H1 (cell line): ENCODE data around the gene KIF26A. TPM values are rescaled to one million over a fixed set of nuclear protein-coding genes. Genes with fewer than 3 reads are reported as not detected.
A peak's percentile ranks its signal among the peaks of the same experiment; 100 is the strongest.

ENCODE experiments used
- CTCF ChIA-PET: fragments of 300-600 bp; sonication (Branson Sonifier 250); formaldehyde crosslinking; loops from one replicate; lab custom pipeline; 2021; ENCODE audit not compliant: partially characterized antibody; lab: Charles Lee
- POLR2A ChIA-PET: fragments of 300-600 bp; sonication (Branson Sonifier 250); formaldehyde crosslinking; loops from one replicate; lab custom pipeline; 2021; ENCODE audit warnings: inconsistent platforms; ENCODE audit not compliant: partially characterized antibody; lab: Charles Lee
- DNase-seq, 2 experiments: peaks; one replicate each; pipeline versions ENCODE4 v3.0.0 to v3.0.0-alpha.2; 2010 to 2022; ENCODE audit warnings: low spot score in 2 of 2, low read depth in 1 of 2, mixed read lengths in 1 of 2
- FAIRE-seq: peaks from 2 replicates; lab custom pipeline; 2011; peaks lifted over from hg19 to GRCh38; lab: Jason Lieb, UNC
- H2AFZ ChIP-seq: 2 replicates; pipeline ENCODE4 v1.8.1; 2012; ENCODE audit warnings: low read length, inconsistent platforms
- H2AK5ac ChIP-seq: 2 replicates; pipeline ENCODE4 v1.6.1; 2013; ENCODE audit warnings: low read depth, low read length
- H2BK120ac ChIP-seq: replicated peaks from 2 replicates; pipeline ENCODE3; 2013; ENCODE audit warnings: low read depth, low read length, inconsistent platforms
- H2BK12ac ChIP-seq: 2 replicates; pipeline ENCODE4 v1.6.1; 2013; ENCODE audit warnings: low read depth, low read length
- H2BK15ac ChIP-seq: 2 replicates; pipeline ENCODE4 v1.6.1; 2013; ENCODE audit warnings: low read length
- H2BK20ac ChIP-seq: 2 replicates; pipeline ENCODE4 v1.6.1; 2013; ENCODE audit warnings: low read length
- H2BK5ac ChIP-seq: 2 replicates; pipeline ENCODE4 v1.6.1; 2013; ENCODE audit warnings: low read depth, low read length
- H3K14ac ChIP-seq: 2 replicates; pipeline ENCODE4 v1.6.1; 2013; ENCODE audit warnings: inconsistent platforms; ENCODE audit not compliant: insufficient read length
- H3K18ac ChIP-seq: 2 replicates; pipeline ENCODE4 v1.6.1; 2013; ENCODE audit warnings: low read length; ENCODE audit errors: extremely low read depth
- H3K23ac ChIP-seq: 2 replicates; pipeline ENCODE4 v1.6.1; 2013; ENCODE audit warnings: inconsistent platforms; ENCODE audit not compliant: insufficient read length
- H3K23me2 ChIP-seq: 2 replicates; pipeline ENCODE4 v1.6.1; 2013; ENCODE audit warnings: low read depth, low read length
- H3K27ac ChIP-seq: 2 replicates; pipeline ENCODE4 v1.6.1; 2011; ENCODE audit warnings: low read depth, low read length, inconsistent platforms
- H3K27me3 ChIP-seq, 4 experiments: replicated peaks in 1 of 4; 1 replicate in 1 of 4; 2 replicates in 3 of 4; pipeline versions ENCODE4 v1.6.1 to v1.8.1; 2011 to 2013; ENCODE audit warnings: low read length in 3 of 4, mild to moderate bottlenecking in 3 of 4, inconsistent platforms in 2 of 4, mixed read lengths in 2 of 4, moderate library complexity in 1 of 4; ENCODE audit not compliant: control insufficient read depth in 3 of 4, insufficient read depth in 3 of 4; ENCODE audit errors: extremely low read depth in 1 of 4
- H3K36me3 ChIP-seq, 4 experiments: 2 replicates each; pipeline versions ENCODE4 v1.6.1 to v1.8.1; 2011 to 2013; ENCODE audit warnings: mild to moderate bottlenecking in 4 of 4, low read length in 3 of 4, moderate library complexity in 2 of 4, control low read depth in 1 of 4, inconsistent platforms in 1 of 4; ENCODE audit not compliant: insufficient read depth in 4 of 4, control insufficient read depth in 2 of 4
- H3K4ac ChIP-seq: replicated peaks from 2 replicates; pipeline ENCODE3; 2013; ENCODE audit warnings: low read length, low read depth, mixed read lengths, inconsistent platforms; ENCODE audit not compliant: insufficient read length
- H3K4me1 ChIP-seq, 4 experiments: replicated peaks in 1 of 4; 1 replicate in 1 of 4; 2 replicates in 3 of 4; pipeline versions ENCODE4 v1.6.1 to v1.8.1; 2011 to 2013; ENCODE audit warnings: low read length in 3 of 4, inconsistent platforms in 2 of 4, mixed read lengths in 1 of 4; ENCODE audit not compliant: insufficient read depth in 4 of 4, control insufficient read depth in 3 of 4
- H3K4me2 ChIP-seq, 2 experiments: 2 replicates each; pipeline versions ENCODE4 v1.6.1 to v1.8.1; 2011 to 2013; ENCODE audit warnings: low read depth in 2 of 2, low read length in 2 of 2, control low read depth in 1 of 2, inconsistent platforms in 1 of 2, mild to moderate bottlenecking in 1 of 2; ENCODE audit not compliant: insufficient read depth in 1 of 2
- H3K4me3 ChIP-seq, 4 experiments: fragments of 200-600, 300-600 bp in 1 of 4; sonication (generic), shearing (Covaris generic), sonication (Bioruptor Twin) in 1 of 4; 2 replicates each; pipeline versions ENCODE4 v1.5.1 to v1.8.1; 2011 to 2016; ENCODE audit warnings: low read length in 4 of 4, low read depth in 3 of 4, control low read depth in 2 of 4, inconsistent platforms in 2 of 4, mild to moderate bottlenecking in 2 of 4, mixed read lengths in 1 of 4, moderate library complexity in 1 of 4; ENCODE audit not compliant: insufficient read depth in 2 of 4; ENCODE audit errors: extremely low read depth in 1 of 4
- H3K56ac ChIP-seq: replicated peaks from 2 replicates; pipeline ENCODE3; 2013; ENCODE audit warnings: low read depth, mild to moderate bottlenecking, mixed read lengths, low read length, inconsistent platforms; ENCODE audit not compliant: insufficient read length
- H3K79me1 ChIP-seq: 2 replicates; pipeline ENCODE4 v1.6.1; 2013; ENCODE audit warnings: low read depth, low read length, control low read depth
- H3K79me2 ChIP-seq, 2 experiments: 2 replicates each; pipeline versions ENCODE4 v1.6.1 to v1.8.1; 2012 to 2013; ENCODE audit warnings: low read length in 2 of 2, mild to moderate bottlenecking in 2 of 2, inconsistent platforms in 1 of 2; ENCODE audit not compliant: insufficient read depth in 2 of 2, control insufficient read depth in 1 of 2
- H3K9ac ChIP-seq, 4 experiments: replicated peaks in 1 of 4; 1 replicate in 1 of 4; 2 replicates in 3 of 4; pipeline versions ENCODE4 v1.6.1 to v1.8.1; 2011 to 2013; ENCODE audit warnings: low read depth in 3 of 4, low read length in 3 of 4, control low read depth in 2 of 4, mild to moderate bottlenecking in 2 of 4, moderate library complexity in 2 of 4, inconsistent platforms in 1 of 4; ENCODE audit errors: extremely low read depth in 1 of 4
- H3K9me3 ChIP-seq, 2 experiments: 2 replicates each; pipeline versions ENCODE4 v1.6.1 to v1.8.1; 2012 to 2013; ENCODE audit warnings: mild to moderate bottlenecking in 2 of 2, moderate library complexity in 2 of 2, control low read depth in 1 of 2, inconsistent platforms in 1 of 2, low read depth in 1 of 2, low read length in 1 of 2, mixed read lengths in 1 of 2; ENCODE audit not compliant: insufficient read depth in 2 of 2
- H4K20me1 ChIP-seq, 2 experiments: replicated peaks in 1 of 2; 2 replicates each; pipeline versions ENCODE3 to v1.8.1; 2011 to 2013; ENCODE audit warnings: inconsistent platforms in 2 of 2, low read length in 2 of 2, mild to moderate bottlenecking in 1 of 2; ENCODE audit not compliant: insufficient read depth in 2 of 2, control insufficient read depth in 1 of 2
- H4K5ac ChIP-seq: 2 replicates; pipeline ENCODE4 v1.6.1; 2013; ENCODE audit warnings: low read length, low read depth, mixed read lengths, inconsistent platforms; ENCODE audit not compliant: insufficient read length
- H4K8ac ChIP-seq: 2 replicates; pipeline ENCODE4 v1.8.0; 2013; ENCODE audit warnings: mild to moderate bottlenecking, moderate library complexity, low read length, inconsistent platforms; ENCODE audit not compliant: insufficient read depth; ENCODE audit errors: extremely low read depth
- H4K91ac ChIP-seq: replicated peaks from 2 replicates; pipeline ENCODE3; 2013; ENCODE audit warnings: low read length, mixed read lengths, inconsistent platforms; ENCODE audit not compliant: insufficient read length
- E2F6 ChIP-seq: IDR thresholded peaks from 2 replicates; pipeline ENCODE4 v1.6.1; 2012; ENCODE audit warnings: inconsistent platforms
- EZH2 ChIP-seq: fragments of 200-600 bp; sonication (generic); IDR thresholded peaks from 2 replicates; pipeline ENCODE4 v1.7.1; 2012; ENCODE audit warnings: low read depth, mild to moderate bottlenecking, moderate library complexity, low read length, inconsistent platforms; ENCODE audit not compliant: severe bottlenecking
- SP2 ChIP-seq: IDR thresholded peaks from 2 replicates; pipeline ENCODE4 v1.6.1; 2012; ENCODE audit warnings: mild to moderate bottlenecking, low read length, inconsistent platforms
- WGBS, 2 experiments: shearing (Covaris generic) in 1 of 2; methylation state at CpG; one replicate each; pipeline versions ENCODE4 v1.1.6 to v1.1.7; 2013 to 2015; ENCODE audit warnings: low lambda C conversion rate in 2 of 2, mixed read lengths in 2 of 2, inconsistent platforms in 1 of 2, low coverage in 1 of 2, missing lambda C conversion rate in 1 of 2; ENCODE audit not compliant: insufficient replicate concordance in 2 of 2, insufficient coverage in 1 of 2, insufficient read length in 1 of 2; ENCODE audit errors: extremely low coverage in 1 of 2, missing lambda C conversion rate in 1 of 2; 5-methylcytosine and 5-hydroxymethylcytosine counted together
- polyA plus RNA-seq, 7 experiments: library from polyadenylated mRNA; depleted of rRNA in 3 of 7; stranded (reverse) in 5 of 7; unstranded in 2 of 7; fragments of >200 nt in 5 of 7; fragments of 200-250 nt in 2 of 7; gene quantifications; 1 replicate in 5 of 7; 2 replicates in 1 of 7; 4 replicates in 1 of 7; pipeline versions ENCODE4 v1.2.1 to v1.2.3, GENCODE V29; 2011 to 2013; ENCODE audit warnings: missing spikeins in 2 of 7, mixed read lengths in 2 of 7
- total RNA-seq: library from RNA; stranded (reverse); fragmentation: NEBNext Ultra II Directional; extraction: Animal tissue kit (Norgen Biotek cat#: 25700); gene quantifications from 2 replicates; pipeline ENCODE4 v1.2.1, GENCODE V29; 2021

KIF26A gene
- total and polyA plus RNA-seq, 2 of the 8 experiments (the other 6 are each of a cell fraction or from before 2014, with no cell fraction given) = 11.5 to 41.6 TPM

GRCh38 chr14:104218361-104219180, 80.2 kb downstream of the KIF26A start:
- peak in 1 of 2 experiments; percentile 42 for DNase-seq
- Histone ChIP-seq H3K79me1 (no peaks in the 10 kb centered on the region), H3K23ac (no peak overlapping the region), H3K14ac (no peak overlapping the region), H3K18ac (no peak overlapping the region), H2BK5ac (no peak overlapping the region), H4K5ac (no peak overlapping the region), H2AK5ac (no peak overlapping the region), H3K23me2 (peaks cover 8% of the 10 kb centered on the region; the same call in 1 of the 2 replicates), H4K20me1 (no peaks in the 10 kb centered on the region), H2BK120ac (no peak overlapping the region), H2BK20ac (no peak overlapping the region), H2BK12ac (peak overlapping the region; percentile 27; the same call in 1 of the 2 replicates), H4K91ac (no peak overlapping the region), H3K9ac (no peak overlapping the region), H3K36me3 (no peaks in the 10 kb centered on the region), H2AFZ (no peak overlapping the region), H3K27ac (no peak overlapping the region), H3K4ac (no peak overlapping the region), H3K9me3 (no peaks in the 10 kb centered on the region), H2BK15ac (no peak overlapping the region; the same call in 1 of the 2 replicates), H3K56ac (no peak overlapping the region), H4K8ac (no peak overlapping the region), H3K4me2 (no peak overlapping the region), H3K27me3 (no peaks in the 10 kb centered on the region), H3K4me1 (peaks cover 0 to 11% (median 3%) of the 10 kb centered on the region in 4 experiments; a peak in 5 of 7 replicates), H3K79me2 (no peaks in the 10 kb centered on the region), H3K4me3 (no peak overlapping the region)
- WGBS, 2 experiments = 92% methylated on average over 16 of the region's 22 CpGs; no CpG with 5 or more reads in 1 of the 2 experiments
- FAIRE-seq = no peak
- TF ChIP-seq SP2 (no peak), EZH2 (no peak), E2F6 (0 out of 2 replicates have a peak, but pooled peaks have one; percentile 22)
- CTCF ChIA-PET = no interaction called here
- POLR2A ChIA-PET = interaction anchor here (1.2 kb wide), 1 partner anchor 124 kb away, joined by 4 read pairs; no protein-coding TSS in a partner anchor
